Activated naive CD4-positive, alpha-beta T cell treated with anti-CD3 and anti-CD28 coated beads for 36 hours (primary cell): Measurements from ENCODE around the gene SLC15A4. TPM values are rescaled to one million over a fixed set of nuclear protein-coding genes. Genes with fewer than 3 reads are reported as not detected.

Source experiments
- CTCF ChIA-PET: fragments of 350-600 bp; sonication (Branson Sonifier 250); formaldehyde crosslinking; loops from one replicate; lab custom pipeline; 2021; ENCODE audit warnings: antibody characterized with exemption; lab: Charles Lee
- DNase-seq: peaks from one replicate; pipeline ENCODE4 v3.0.0-alpha.2; 2020
- H3K27ac Mint-ChIP-seq: one replicate; pipeline ENCODE4 v1.8.0; 2021; ENCODE audit warnings: mild to moderate bottlenecking, mixed read lengths
- H3K27me3 Mint-ChIP-seq: one replicate; pipeline ENCODE4 v1.8.0; 2021; ENCODE audit warnings: low read depth, mixed read lengths
- H3K36me3 Mint-ChIP-seq: one replicate; pipeline ENCODE4 v1.8.0; 2021; ENCODE audit warnings: low read depth, mixed read lengths
- H3K4me1 Mint-ChIP-seq: one replicate; pipeline ENCODE4 v1.8.0; 2021; ENCODE audit warnings: low read depth, mixed read lengths
- H3K4me3 Mint-ChIP-seq: one replicate; pipeline ENCODE4 v1.8.0; 2021; ENCODE audit warnings: mild to moderate bottlenecking, moderate library complexity, mixed read lengths
- H3K9me3 Mint-ChIP-seq: one replicate; pipeline ENCODE4 v1.8.0; 2021; ENCODE audit warnings: mixed read lengths
- intact Hi-C: fragments of 100-400 bp; cut with micrococcal nuclease; formaldehyde crosslinking; loops from one replicate; pipeline ENCODE4 v1.15.1; 2023
- total RNA-seq, 2 experiments: library from RNA; stranded (reverse); gene quantifications; one replicate each; pipeline ENCODE4 v1.2.3, GENCODE V29; 2021

Gene SLC15A4
- total RNA-seq: 10 to 100 TPM; 10.1 to 10.3 TPM

GRCh38 chr12:128823916-128824839, at the start of gene SLC15A4:
TSS of gene SLC15A4 (minus strand) at chr12:128823958. CDS start at chr12:128823943, 15 bp downstream.
- peak; percentile 96 for DNase-seq
- Mint-ChIP-seq H3K36me3 (peaks cover 15% of the 10 kb centered on the region), H3K27ac (no peak within 1 kb of the TSS), H3K27me3 (peaks cover 11% of the 10 kb centered on the region), H3K4me1 (peaks cover 30% of the 10 kb centered on the region), H3K9me3 (peaks cover 4% of the 10 kb centered on the region), H3K4me3 (peak within 1 kb of the TSS; percentile 79)
- CTCF ChIA-PET: interaction anchor here (1.0 to 1.5 kb wide), 2 partner anchors 10 to 41 kb away, joined by 3 read pairs; no protein-coding TSS in a partner anchor
- intact Hi-C loops: loop anchor here (1.0 kb wide), 1 partner anchor 41 kb away; no protein-coding TSS in a partner anchor

- Mint-ChIP-seq H3K27me3 (no peaks in the 10 kb centered on the region), H3K4me1 (no peaks in the 10 kb centered on the region), H3K27ac (no peak overlapping the region), H3K9me3 (peaks cover 7% of the 10 kb centered on the region), H3K4me3 (no peak overlapping the region), H3K36me3 (no peaks in the 10 kb centered on the region)
- CTCF ChIA-PET: no interaction called here
- intact Hi-C loops: no loop called here
- no peak for DNase-seq
Measured at GRCh38 chr12:128872303-128872702, 48.5 kb upstream of the SLC15A4 start.

GRCh38 chr12:128871516-128871892, 47.7 kb upstream of the SLC15A4 start:
- Mint-ChIP-seq H3K9me3 (no peaks in the 10 kb centered on the region), H3K4me3 (no peak overlapping the region), H3K36me3 (no peaks in the 10 kb centered on the region), H3K27me3 (no peaks in the 10 kb centered on the region), H3K27ac (no peak overlapping the region), H3K4me1 (no peaks in the 10 kb centered on the region)
- CTCF ChIA-PET: no interaction called here
- no peak for DNase-seq
- intact Hi-C loops: no loop called here

- Mint-ChIP-seq H3K36me3 (no peaks in the 10 kb centered on the region), H3K27ac (no peak overlapping the region), H3K9me3 (no peaks in the 10 kb centered on the region), H3K4me3 (no peak overlapping the region), H3K27me3 (peaks cover 2% of the 10 kb centered on the region), H3K4me1 (no peaks in the 10 kb centered on the region)
- no peak for DNase-seq
- CTCF ChIA-PET: no interaction called here
- intact Hi-C loops: no loop called here
Measured at GRCh38 chr12:128867466-128867865, 43.7 kb upstream of the SLC15A4 start.

GRCh38 chr12:128864516-128865186, 40.9 kb upstream of the SLC15A4 start:
- Mint-ChIP-seq H3K27me3 (peaks cover 2% of the 10 kb centered on the region), H3K36me3 (no peaks in the 10 kb centered on the region), H3K4me3 (no peak overlapping the region), H3K4me1 (no peaks in the 10 kb centered on the region), H3K27ac (no peak overlapping the region), H3K9me3 (no peaks in the 10 kb centered on the region)
- CTCF ChIA-PET: interaction anchor here (0.8 kb wide), 1 partner anchor 21 kb away, joined by 3 read pairs; no protein-coding TSS in a partner anchor
- DNase-seq: no peak
- intact Hi-C loops: no loop called here

GRCh38 chr12:128863957-128864356, 40.2 kb upstream of the SLC15A4 start:
- Mint-ChIP-seq H3K4me3 (no peak overlapping the region), H3K27ac (no peak overlapping the region), H3K4me1 (no peaks in the 10 kb centered on the region), H3K36me3 (no peaks in the 10 kb centered on the region), H3K27me3 (peaks cover 2% of the 10 kb centered on the region), H3K9me3 (no peaks in the 10 kb centered on the region)
- CTCF ChIA-PET: no interaction called here
- intact Hi-C loops: no loop called here
- DNase-seq: no peak

- Mint-ChIP-seq H3K9me3 (no peaks in the 10 kb centered on the region), H3K4me3 (no peak overlapping the region), H3K36me3 (no peaks in the 10 kb centered on the region), H3K27me3 (peaks cover 11% of the 10 kb centered on the region), H3K4me1 (no peaks in the 10 kb centered on the region), H3K27ac (no peak overlapping the region)
- CTCF ChIA-PET: no interaction called here
- no peak for DNase-seq
- intact Hi-C loops: no loop called here
Measured at GRCh38 chr12:128861226-128862016, 37.7 kb upstream of the SLC15A4 start.

- Mint-ChIP-seq H3K4me1 (no peaks in the 10 kb centered on the region), H3K4me3 (no peak overlapping the region), H3K27ac (no peak overlapping the region), H3K9me3 (no peaks in the 10 kb centered on the region), H3K36me3 (no peaks in the 10 kb centered on the region), H3K27me3 (peaks cover 21% of the 10 kb centered on the region)
- intact Hi-C loops: no loop called here
- no peak for DNase-seq
- CTCF ChIA-PET: no interaction called here
Measured at GRCh38 chr12:128859311-128859710, 35.6 kb upstream of the SLC15A4 start.

- no peak overlapping the region for H3K27ac Mint-ChIP-seq
- peaks cover 27% of the 10 kb centered on the region for H3K27me3 Mint-ChIP-seq
- H3K4me3 Mint-ChIP-seq: no peak overlapping the region
- CTCF ChIA-PET: no interaction called here
- no peak for DNase-seq
- no peaks in the 10 kb centered on the region for H3K4me1 Mint-ChIP-seq
- intact Hi-C loops: no loop called here
- no peaks in the 10 kb centered on the region for H3K36me3 Mint-ChIP-seq
- no peaks in the 10 kb centered on the region for H3K9me3 Mint-ChIP-seq
Measured at GRCh38 chr12:128857133-128857763, 33.5 kb upstream of the SLC15A4 start.

GRCh38 chr12:128856791-128857078, 33.0 kb upstream of the SLC15A4 start:
- Mint-ChIP-seq H3K27ac (no peak overlapping the region), H3K4me3 (no peak overlapping the region), H3K27me3 (peaks cover 32% of the 10 kb centered on the region), H3K36me3 (no peaks in the 10 kb centered on the region), H3K4me1 (no peaks in the 10 kb centered on the region), H3K9me3 (no peaks in the 10 kb centered on the region)
- CTCF ChIA-PET: no interaction called here
- intact Hi-C loops: no loop called here
- no peak for DNase-seq

GRCh38 chr12:128856035-128856790, 32.5 kb upstream of the SLC15A4 start:
- intact Hi-C loops: no loop called here
- Mint-ChIP-seq H3K4me1 (no peaks in the 10 kb centered on the region), H3K36me3 (no peaks in the 10 kb centered on the region), H3K4me3 (no peak overlapping the region), H3K9me3 (no peaks in the 10 kb centered on the region), H3K27me3 (peaks cover 33% of the 10 kb centered on the region), H3K27ac (no peak overlapping the region)
- CTCF ChIA-PET: no interaction called here
- DNase-seq: no peak
